Measurements from ENCODE around the gene RSAD1.

Gene RSAD1

GRCh38 chr17:50495217-50495823, 16.7 kb downstream of the RSAD1 start:
- DNase-seq (ENCODE audit: low read depth) = no peak

GRCh38 chr17:50495918-50496317, 17.3 kb downstream of the RSAD1 start:
- DNase-seq (ENCODE audit: low read depth) = no peak

- no peak for DNase-seq (ENCODE audit: low read depth)
These were observed 19.6 kb downstream of the RSAD1 start for GRCh38 chr17:50498021-50498874.

GRCh38 chr17:50499270-50499669, 20.6 kb downstream of the RSAD1 start:
- DNase-seq (ENCODE audit: low read depth) = no peak

- no peak for DNase-seq (ENCODE audit: low read depth)
These were observed 21.1 kb downstream of the RSAD1 start for GRCh38 chr17:50499721-50500120.

- no peak for DNase-seq (ENCODE audit: low read depth)
These were observed 22.4 kb downstream of the RSAD1 start for GRCh38 chr17:50501054-50501453.

- no peak for DNase-seq (ENCODE audit: low read depth)
These were observed 23.8 kb downstream of the RSAD1 start for GRCh38 chr17:50502301-50502990.

- DNase-seq (ENCODE audit: low read depth) = no peak
These were observed 27.0 kb downstream of the RSAD1 start for GRCh38 chr17:50505591-50506130.

- no peak for DNase-seq (ENCODE audit: low read depth)
These were observed 27.6 kb downstream of the RSAD1 start for GRCh38 chr17:50506298-50506697.

GRCh38 chr17:50507871-50508572, 29.4 kb downstream of the RSAD1 start, which contains the start of gene MYCBPAP:
MYCBPAP (plus strand) TSS chr17:50508439; CDS start chr17:50508675, 236 bp downstream.
- peak; percentile 71 for DNase-seq (ENCODE audit: low read depth)

GRCh38 chr17:50508573-50509460, 30.2 kb downstream of the RSAD1 start:
- DNase-seq (ENCODE audit: low read depth) = no peak

- peak; percentile 41 for DNase-seq (ENCODE audit: low read depth)
These were observed 32.4 kb downstream of the RSAD1 start for GRCh38 chr17:50511058-50511457.

- no peak for DNase-seq (ENCODE audit: low read depth)
These were observed 34.8 kb downstream of the RSAD1 start for GRCh38 chr17:50513495-50513894.

GRCh38 chr17:50514388-50514787, 35.7 kb downstream of the RSAD1 start:
- DNase-seq (ENCODE audit: low read depth) = no peak

GRCh38 chr17:50514936-50515702, 36.5 kb downstream of the RSAD1 start:
- no peak for DNase-seq (ENCODE audit: low read depth)

- no peak for DNase-seq (ENCODE audit: low read depth)
These were observed 38.4 kb downstream of the RSAD1 start for GRCh38 chr17:50517011-50517410.

GRCh38 chr17:50517504-50518383, 39.1 kb downstream of the RSAD1 start:
- DNase-seq (ENCODE audit: low read depth) = no peak

GRCh38 chr17:50518384-50519023, 39.8 kb downstream of the RSAD1 start:
- no peak for DNase-seq (ENCODE audit: low read depth)
